NCI-H748 treated with DMSO at 0.1 percent for 48 hours (cell line): ENCODE results near the gene NME7.
"Not testable (repeated sequence)": the region's sequence is repeated elsewhere in the genome, so short reads cannot be mapped to it uniquely, and the experiment has no call there.

Experiments used
- DNase-seq: peaks from one replicate; lab custom pipeline; 2025; lab: John Stamatoyannopoulos, UW

Gene NME7

GRCh38 chr1:169342096-169342495, 25.5 kb downstream of the NME7 start:
- not testable (repeated sequence) for DNase-seq

GRCh38 chr1:169340882-169341281, 26.7 kb downstream of the NME7 start:
- DNase-seq = no peak

DNA sequence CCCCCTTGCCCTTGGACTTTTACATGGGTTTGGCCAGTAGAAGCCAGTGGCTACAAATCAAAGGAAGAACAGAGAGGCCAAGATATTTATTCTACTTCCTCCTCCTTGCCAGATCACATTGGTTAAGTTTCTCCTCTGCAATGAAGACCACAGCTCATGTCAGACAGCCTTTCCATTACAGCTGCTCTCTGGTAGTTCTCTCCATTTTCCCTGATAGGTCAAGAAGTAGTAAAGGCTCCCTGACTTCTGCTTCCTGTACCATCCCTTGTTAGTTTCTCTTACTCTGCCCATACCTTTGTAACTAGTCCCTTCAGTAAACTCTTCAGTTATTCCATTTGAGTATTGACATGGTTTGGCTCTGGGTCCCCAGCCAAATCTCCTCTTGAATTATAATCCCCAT, 27.8 kb downstream of the NME7 start:
- no peak for DNase-seq

DNA sequence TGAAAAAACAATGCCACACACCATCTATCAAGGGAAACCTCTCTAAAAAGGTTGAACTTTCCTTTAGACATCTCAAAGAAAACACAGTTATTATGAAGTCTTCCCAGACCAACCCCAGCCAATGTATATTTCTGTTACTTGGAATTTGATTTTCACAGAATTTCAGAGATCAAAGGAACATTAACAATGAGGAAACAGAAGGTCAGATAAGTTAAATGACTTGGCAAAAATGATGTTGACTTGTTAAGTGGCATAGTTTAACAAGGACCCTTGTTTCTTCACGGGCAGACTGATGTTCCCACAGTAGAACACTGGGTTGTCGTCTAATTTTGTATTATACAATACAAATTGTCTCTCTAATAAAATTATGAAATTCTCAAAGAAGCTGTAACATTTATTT, 29.0 kb downstream of the NME7 start:
- no peak for DNase-seq

DNA sequence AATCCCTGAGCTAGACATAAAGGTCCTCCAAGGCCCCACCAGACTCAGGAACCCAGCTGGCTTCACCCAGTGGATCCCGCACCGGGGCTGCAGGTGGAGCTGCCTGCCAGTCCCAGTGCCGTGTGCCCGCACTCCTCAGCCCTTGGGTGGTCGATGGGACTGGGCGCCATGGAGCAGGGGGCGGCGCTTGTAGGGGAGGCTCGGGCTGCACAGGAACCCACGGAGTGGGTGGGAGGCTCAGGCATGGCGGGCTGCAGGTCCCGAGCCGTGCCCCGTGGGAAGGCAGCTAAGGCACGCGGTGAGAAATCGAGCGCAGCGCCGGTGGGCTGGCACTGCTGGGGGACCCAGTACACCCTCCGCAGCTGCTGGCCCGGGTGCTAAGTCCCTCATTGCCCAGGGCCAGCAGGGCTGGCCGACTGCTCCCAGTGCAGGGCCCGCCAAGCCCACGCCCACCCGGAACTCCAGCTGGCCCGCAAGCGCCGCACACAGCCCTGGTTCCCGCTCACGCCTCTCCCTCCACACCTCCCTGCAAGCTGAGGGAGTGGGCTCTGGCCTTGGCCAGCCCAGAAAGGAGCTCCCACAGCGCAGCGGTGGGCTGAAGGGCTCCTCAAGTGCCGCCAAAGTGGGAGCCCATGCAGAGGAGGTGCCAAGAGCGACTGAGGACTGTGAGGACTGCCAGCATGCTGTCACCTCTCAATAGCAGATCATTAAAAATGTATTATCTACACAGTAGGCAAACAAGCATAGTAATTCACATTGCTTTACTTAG, 30.5 kb downstream of the NME7 start:
- not testable (repeated sequence) for DNase-seq

DNA sequence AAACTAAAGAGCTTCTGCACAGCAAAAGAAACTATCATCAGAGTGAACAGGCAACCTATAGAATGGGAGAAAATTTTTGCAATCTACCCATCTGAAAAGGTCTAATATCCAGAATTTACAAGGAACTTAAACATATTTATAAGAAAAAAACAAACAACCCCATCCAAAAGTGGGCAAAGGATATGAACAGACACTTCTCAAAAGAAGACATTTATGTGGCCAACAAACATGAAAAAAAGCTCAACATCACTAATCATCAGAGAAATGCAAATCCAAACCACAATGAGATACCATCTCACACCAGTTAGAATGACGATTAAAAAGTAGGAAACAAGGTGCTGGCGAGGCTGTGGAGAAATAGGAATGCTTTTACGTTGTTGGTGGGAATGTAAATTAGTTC, 32.9 kb downstream of the NME7 start:
- not testable (repeated sequence) for DNase-seq

DNA sequence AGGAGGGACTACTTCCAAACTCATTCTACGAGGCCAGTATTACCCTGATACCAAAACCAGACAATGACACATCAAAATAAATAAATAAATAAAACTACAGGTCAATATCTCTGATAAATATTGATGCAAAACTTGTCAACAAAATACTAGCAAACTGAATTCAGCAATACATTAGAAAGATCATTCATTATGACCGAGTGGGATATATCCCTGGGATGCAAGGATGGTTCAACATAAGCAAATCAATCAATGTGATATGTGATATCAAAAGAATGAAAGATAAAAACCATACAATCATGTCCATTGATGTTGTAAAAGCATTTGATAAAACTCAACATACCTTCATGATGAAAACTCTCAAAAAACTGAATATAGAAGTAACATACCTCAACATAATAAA, 36.7 kb downstream of the NME7 start:
- no peak for DNase-seq

- DNase-seq = no peak
Measured at GRCh38 chr1:169329383-169329782, 38.2 kb downstream of the NME7 start.

DNA sequence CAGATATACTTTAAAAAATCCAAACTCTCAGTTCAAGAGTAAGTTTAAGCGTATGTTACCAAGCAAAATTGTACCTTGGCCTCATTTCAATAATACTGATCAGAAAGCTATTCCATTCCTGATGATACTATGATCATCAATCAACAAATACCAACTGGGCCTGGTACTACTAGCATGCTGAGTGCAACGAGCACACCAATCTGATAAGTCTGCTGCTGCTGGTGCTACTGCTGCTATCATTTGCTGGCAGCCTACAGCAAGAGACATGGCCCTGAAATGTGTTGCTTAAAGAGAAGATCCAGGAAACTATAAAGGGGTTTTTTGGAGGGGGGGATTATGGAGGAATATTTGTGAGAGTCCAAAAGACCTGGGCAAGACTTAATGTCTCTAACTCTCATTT, 39.7 kb downstream of the NME7 start:
- no peak for DNase-seq

- no peak for DNase-seq
Measured at GRCh38 chr1:169326956-169327268, 40.7 kb downstream of the NME7 start.

GRCh38 chr1:169326261-169326955, 41.2 kb downstream of the NME7 start:
- no peak for DNase-seq

DNA sequence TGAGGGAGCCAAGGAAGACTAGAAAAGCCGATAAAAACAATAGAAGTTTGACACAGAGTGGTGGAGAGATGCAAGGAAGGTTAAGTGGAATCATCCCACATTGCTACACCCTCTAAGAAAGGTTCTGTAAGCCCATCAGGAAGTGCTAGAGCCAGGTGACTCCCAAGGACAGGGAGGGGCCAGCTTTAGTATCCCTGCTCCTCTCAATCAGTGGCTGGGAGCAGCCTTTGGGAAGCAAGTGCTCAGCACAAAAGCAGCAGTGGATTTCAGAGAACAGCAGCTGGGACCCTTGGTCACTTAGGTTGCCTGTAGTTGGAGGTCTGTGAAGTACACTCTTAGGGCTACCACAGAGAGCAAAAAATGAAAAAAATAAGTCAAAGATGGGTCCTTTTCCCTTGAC, 42.5 kb downstream of the NME7 start:
- DNase-seq = no peak

GRCh38 chr1:169322138-169322537, 45.5 kb downstream of the NME7 start:
- DNase-seq = no peak

DNA sequence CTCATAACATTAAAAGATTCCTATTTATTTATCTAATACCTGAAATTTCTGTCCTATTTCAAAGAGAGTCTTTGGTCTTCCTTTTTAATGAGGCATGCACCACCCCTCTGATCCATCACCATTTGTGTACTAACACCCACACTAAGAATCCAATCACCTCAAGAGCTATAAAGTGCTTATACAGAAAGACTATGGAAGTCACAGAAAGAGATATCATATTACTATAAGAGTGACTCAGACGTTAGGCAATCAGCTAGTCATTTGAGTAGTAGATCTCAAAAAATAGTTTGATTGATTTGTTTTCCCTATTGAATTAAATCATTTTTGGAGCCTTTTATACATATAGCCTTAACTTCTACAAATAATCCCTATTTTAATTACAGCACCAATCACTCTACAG, 46.1 kb downstream of the NME7 start:
- no peak for DNase-seq

- DNase-seq = no peak
Measured at GRCh38 chr1:169318536-169319244, 48.9 kb downstream of the NME7 start.

GRCh38 chr1:169316556-169316955, 51.0 kb downstream of the NME7 start:
- DNase-seq = no peak

DNA sequence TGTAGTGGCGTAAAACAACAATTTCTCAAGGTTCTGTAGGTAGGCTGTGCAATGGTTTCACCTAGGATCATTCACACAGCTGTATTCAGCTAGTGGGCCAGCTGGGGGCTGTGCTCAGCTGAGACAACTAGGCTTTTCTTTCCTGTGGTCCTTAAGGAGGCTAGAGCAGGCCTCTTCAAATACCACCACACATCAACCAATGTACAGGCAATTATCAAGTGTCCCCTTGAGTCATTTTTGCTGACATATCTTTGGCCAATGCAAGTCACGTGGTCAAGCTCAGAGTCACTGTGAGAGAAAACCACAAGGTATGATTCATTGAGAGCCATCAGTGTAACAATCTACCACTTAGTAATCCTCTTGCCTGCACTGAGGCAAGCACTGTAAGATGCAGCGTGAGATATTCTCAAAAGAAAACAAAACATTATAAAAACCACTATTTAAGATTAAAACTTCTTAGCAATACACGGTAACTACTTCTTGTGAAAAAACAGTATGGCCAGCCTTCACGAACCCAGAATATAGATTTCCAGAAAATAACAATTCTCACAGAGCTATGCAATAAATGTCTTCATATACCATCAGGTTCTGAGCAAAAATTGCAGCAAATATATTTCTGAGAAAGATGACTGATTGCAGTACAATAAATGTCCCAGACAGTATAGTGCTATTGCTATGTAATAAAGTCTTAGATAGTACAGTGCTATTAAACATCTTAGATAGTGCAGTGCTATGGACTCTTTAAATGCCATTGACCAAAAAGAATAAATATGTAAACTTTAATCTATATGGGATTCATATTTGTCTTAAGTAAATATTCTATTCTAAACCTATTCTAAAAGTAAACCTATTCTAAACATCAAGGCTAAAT, 55.3 kb downstream of the NME7 start:
- no peak for DNase-seq

DNA sequence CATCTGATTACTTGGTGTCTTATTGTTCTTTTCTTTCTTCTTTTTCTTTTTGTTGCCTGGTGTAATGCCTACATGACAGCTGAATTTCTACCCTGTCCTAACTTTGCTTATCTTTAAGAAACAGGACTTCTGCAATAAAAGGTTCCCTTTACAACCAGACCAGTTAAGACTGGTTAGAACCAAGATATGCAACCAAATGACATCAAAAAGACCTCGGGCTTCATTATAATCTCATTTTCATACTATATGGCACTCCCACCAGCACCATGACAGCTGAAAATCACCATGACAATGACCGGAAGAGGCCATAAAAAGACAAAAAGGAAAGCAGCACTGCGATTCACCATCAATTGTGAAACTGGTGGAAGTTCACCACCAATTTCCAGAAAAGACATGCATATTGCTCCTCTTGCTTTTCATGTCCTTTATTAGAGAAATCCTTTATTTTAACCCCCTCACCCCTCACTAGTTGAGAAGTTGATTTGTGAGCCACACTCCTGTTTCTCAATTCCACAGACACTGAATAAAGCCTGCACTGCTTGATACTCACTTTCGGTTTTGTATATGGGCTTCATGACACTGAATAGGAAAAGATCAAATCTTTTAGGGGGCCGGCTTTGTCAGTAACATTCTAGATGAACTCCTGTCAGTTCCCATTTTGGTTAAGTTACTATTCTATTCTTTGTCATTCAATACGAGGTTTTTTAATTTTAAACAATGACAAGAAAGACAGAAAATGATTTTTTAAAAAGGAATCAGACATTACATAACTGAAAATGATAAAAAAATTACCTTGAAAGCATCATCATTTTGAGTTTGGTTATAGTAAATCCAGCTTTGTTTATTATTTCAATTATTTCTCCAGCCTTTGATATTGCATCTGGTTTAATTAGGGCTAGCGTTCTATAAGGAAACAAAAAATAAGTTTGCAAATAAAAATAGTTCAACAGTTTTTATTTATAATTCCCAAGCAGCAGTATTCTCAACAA, 58.1 kb downstream of the NME7 start:
- no peak for DNase-seq

GRCh38 chr1:169308313-169309039, 59.1 kb downstream of the NME7 start:
- no peak for DNase-seq

DNA sequence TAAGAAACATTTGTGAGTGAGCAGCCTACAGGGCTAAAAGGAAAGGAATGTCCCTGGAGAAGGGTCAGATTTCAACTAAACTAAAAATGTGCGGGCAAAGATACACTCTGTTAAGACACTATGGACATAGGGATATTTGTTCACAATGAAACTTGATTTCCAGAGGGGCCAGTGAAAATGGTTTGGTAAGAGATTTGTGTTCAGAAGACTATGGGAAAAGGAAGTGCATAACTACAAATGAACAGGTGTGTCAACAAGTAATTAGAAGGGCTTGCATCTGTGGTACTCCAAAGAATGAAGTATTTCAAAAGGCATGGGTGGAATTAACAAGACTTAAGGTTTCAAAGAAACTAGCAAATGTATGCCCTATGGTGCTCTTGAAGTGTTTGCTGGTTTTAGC, 60.4 kb downstream of the NME7 start:
- peak; percentile 38 for DNase-seq
